ENCODE measurements around the gene CYP2A7.
"Not testable (repeated sequence)": the region's sequence is repeated elsewhere in the genome, so short reads cannot be mapped to it uniquely, and the experiment has no call there.

- not testable (repeated sequence) for TF ChIP-seq CTCF, POLR2A (IDR thresholded peaks at IDR 0.05)
Measured at GRCh38 chr19:40882062-40882461, at the start of gene CYP2A7.

All from esophagus squamous epithelium (tissue), 4 donors.